Esophagus (tissue), 2 donors: ENCODE results near the gene CEND1. TPM values are rescaled to one million over a fixed set of nuclear protein-coding genes. Genes with fewer than 3 reads are reported as not detected.

Experiments used
- polyA plus RNA-seq, 2 donors: library from polyadenylated mRNA; stranded (reverse); fragments of 200-250 nt; gene quantifications; one replicate each; pipeline ENCODE4 v1.2.3, GENCODE V29; 2013
- donor health status: healthy with polysubstance abuse.
- donor health status: Bipolar disorder and iron deficiency.

The CEND1 gene
- polyA plus RNA-seq, 2 donors, result 0.10 to 0.12 TPM

Other genes starting within 250 kb of the CEND1 start
- gene LMNTD2, start 229.4 kb downstream of the CEND1 start, polyA plus RNA-seq, result 1 to 10 TPM; 2.9 to 6.9 TPM
- 10 to 100 TPM; 46.6 to 82.4 TPM for gene RASSF7, start 229.1 kb downstream of the CEND1 start, polyA plus RNA-seq
- gene PHRF1, start 213.6 kb downstream of the CEND1 start, polyA plus RNA-seq, result 10 to 100 TPM; 13.7 to 28.4 TPM
- 10 to 100 TPM; 17.0 to 30.1 TPM for gene IRF7, start 174.1 kb downstream of the CEND1 start, polyA plus RNA-seq
- gene CDHR5, start 165.1 kb downstream of the CEND1 start, polyA plus RNA-seq, result under 1 TPM; 0.02 to 0.08 TPM
- not detected for gene SCT, start 162.9 kb downstream of the CEND1 start, polyA plus RNA-seq
- under 1 TPM; 0.18 to 0.39 TPM for gene DRD4, start 152.8 kb downstream of the CEND1 start, polyA plus RNA-seq
- 10 to 100 TPM; 20.3 to 42.4 TPM for gene DEAF1, start 94.9 kb downstream of the CEND1 start, polyA plus RNA-seq
- gene TMEM80, start 94.3 kb downstream of the CEND1 start, polyA plus RNA-seq, result 10 to 100 TPM; 25.0 to 53.9 TPM
- gene EPS8L2, start 83.9 kb downstream of the CEND1 start, polyA plus RNA-seq, result 100 to 1,000 TPM; 254 to 440 TPM
- gene TALDO1, start 42.6 kb downstream of the CEND1 start, polyA plus RNA-seq, result 100 to 1,000 TPM; 228 to 278 TPM
- 10 to 100 TPM; 23.1 to 49.2 TPM for gene GATD1, start 12.6 kb downstream of the CEND1 start, polyA plus RNA-seq
- 10 to 100 TPM; 10.2 TPM for gene SLC25A22, start 8.2 kb upstream of the CEND1 start, polyA plus RNA-seq
- gene PIDD1, start 15.1 kb upstream of the CEND1 start, polyA plus RNA-seq, result 10 to 100 TPM; 11.3 to 27.8 TPM
- 1,000 to 10,000 TPM; 1,061 to 1,474 TPM for gene RPLP2, start 19.9 kb upstream of the CEND1 start, polyA plus RNA-seq
- gene PNPLA2, start 28.8 kb upstream of the CEND1 start, polyA plus RNA-seq, result 10 to 100 TPM; 51.7 to 53.2 TPM
- 1 to 10 TPM; 3.2 to 5.3 TPM for gene CRACR2B, start 37.8 kb upstream of the CEND1 start, polyA plus RNA-seq
- 100 to 1,000 TPM in 1 of 2 donors, 10 to 100 TPM in 1; 75.5 to 108 TPM for gene CD151, start 42.9 kb upstream of the CEND1 start, polyA plus RNA-seq
- 100 to 1,000 TPM in 1 of 2 donors, 10 to 100 TPM in 1; 64.9 to 177 TPM for gene POLR2L, start 52.4 kb upstream of the CEND1 start, polyA plus RNA-seq
- gene TSPAN4, start 52.8 kb upstream of the CEND1 start, polyA plus RNA-seq, result 10 to 100 TPM in 1 of 2 donors, 1 to 10 TPM in 1; 9.8 to 16.8 TPM
- gene CHID1, start 120.7 kb upstream of the CEND1 start, polyA plus RNA-seq, result 10 to 100 TPM; 22.5 to 30.7 TPM
- gene AP2A2, start 135.8 kb upstream of the CEND1 start, polyA plus RNA-seq, result 10 to 100 TPM; 17.3 to 20.2 TPM
- gene MUC6, start 246.6 kb upstream of the CEND1 start, polyA plus RNA-seq, result under 1 TPM; 0.26 to 0.46 TPM